ENCODE data around the gene ABCC2. TPM values are rescaled to one million over a fixed set of nuclear protein-coding genes. Genes with fewer than 3 reads are reported as not detected.

The ABCC2 gene
- total RNA-seq, 2 experiments from 2014 or later: 0.38 to 0.59 TPM

DNA sequence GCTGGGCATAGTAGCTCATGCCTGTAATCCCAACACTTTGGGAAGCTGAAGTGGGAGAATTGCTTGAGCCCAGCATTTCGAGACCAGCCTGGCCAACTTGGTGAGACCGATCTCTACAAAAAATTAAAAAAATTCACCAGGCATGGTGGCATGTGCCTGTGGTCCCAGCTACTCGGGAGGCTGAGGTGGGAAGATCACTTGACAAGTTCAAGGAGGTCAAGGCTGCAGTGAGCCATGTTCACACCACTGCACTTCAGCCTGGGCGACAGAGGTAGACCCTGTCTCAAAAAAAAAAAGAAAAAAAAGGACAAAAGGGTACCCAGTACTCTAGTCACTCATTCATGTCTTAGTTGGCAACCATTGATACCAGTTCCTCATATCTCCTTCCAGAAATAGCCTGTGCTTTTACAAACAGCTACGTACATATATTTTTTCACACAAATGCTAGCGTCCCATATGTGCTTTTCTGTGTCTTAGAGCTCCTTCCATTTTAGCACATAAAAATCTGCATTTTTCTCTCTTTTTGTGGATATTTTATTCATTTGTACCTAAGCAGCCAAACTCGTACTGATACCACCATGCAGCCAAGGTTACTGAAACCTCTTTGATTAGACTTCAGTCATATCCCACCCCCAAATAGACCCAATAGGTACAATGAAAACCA, 5.5 kb downstream of the ABCC2 start:
- Histone ChIP-seq H3K36me3 (ENCODE audit: insufficient read depth, low read length) (no peaks in the 10 kb centered on the region), H3K9me2 (ENCODE audit: insufficient read depth, low read length) (no peaks in the 10 kb centered on the region), H3K4me2 (ENCODE audit: low read length) (no peak overlapping the region), H3K9me3 (ENCODE audit: low read length) (no peaks in the 10 kb centered on the region), H3K27ac (ENCODE audit: low read depth, low read length, poor library complexity, severe bottlenecking) (no peak overlapping the region), H4K20me1 (ENCODE audit: insufficient read depth, low read length) (no peaks in the 10 kb centered on the region), H2AFZ (ENCODE audit: low read length) (no peak overlapping the region), H3K4me3 (ENCODE audit: low read depth, low read length, poor library complexity, severe bottlenecking) (no peak overlapping the region), H3K79me2 (ENCODE audit: insufficient read depth, low read depth, low read length) (no peaks in the 10 kb centered on the region), H3K4me1 (ENCODE audit: insufficient read depth, low read length, poor library complexity, severe bottlenecking) (no peaks in the 10 kb centered on the region)
- TF ChIP-seq EZH2phosphoT487 (IDR thresholded peaks at IDR 0.05; ENCODE audit: borderline replicate concordance, low read depth, low read length): no peak
- TF ChIP-seq, protein P1, sequence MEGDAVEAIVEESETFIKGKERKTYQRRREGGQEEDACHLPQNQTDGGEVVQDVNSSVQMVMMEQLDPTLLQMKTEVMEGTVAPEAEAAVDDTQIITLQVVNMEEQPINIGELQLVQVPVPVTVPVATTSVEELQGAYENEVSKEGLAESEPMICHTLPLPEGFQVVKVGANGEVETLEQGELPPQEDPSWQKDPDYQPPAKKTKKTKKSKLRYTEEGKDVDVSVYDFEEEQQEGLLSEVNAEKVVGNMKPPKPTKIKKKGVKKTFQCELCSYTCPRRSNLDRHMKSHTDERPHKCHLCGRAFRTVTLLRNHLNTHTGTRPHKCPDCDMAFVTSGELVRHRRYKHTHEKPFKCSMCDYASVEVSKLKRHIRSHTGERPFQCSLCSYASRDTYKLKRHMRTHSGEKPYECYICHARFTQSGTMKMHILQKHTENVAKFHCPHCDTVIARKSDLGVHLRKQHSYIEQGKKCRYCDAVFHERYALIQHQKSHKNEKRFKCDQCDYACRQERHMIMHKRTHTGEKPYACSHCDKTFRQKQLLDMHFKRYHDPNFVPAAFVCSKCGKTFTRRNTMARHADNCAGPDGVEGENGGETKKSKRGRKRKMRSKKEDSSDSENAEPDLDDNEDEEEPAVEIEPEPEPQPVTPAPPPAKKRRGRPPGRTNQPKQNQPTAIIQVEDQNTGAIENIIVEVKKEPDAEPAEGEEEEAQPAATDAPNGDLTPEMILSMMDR (conservative IDR thresholded peaks at IDR 0.05; ENCODE audit: low read length): no peak
- intact Hi-C loops (cut with micrococcal nuclease; ENCODE audit: unreplicated experiment): no loop called here
- DNase-seq (ENCODE audit: low spot score): no peak
- POLR2A ChIA-PET: interaction anchor here (0.6 to 0.7 kb wide), 2 partner anchors 204 to 928 kb away, joined by 3 read pairs; no protein-coding TSS in a partner anchor
- CTCF ChIA-PET (ENCODE audit: unreplicated experiment): no interaction called here
- no TSS peak for BruUV-seq (replicated peaks)

DNA sequence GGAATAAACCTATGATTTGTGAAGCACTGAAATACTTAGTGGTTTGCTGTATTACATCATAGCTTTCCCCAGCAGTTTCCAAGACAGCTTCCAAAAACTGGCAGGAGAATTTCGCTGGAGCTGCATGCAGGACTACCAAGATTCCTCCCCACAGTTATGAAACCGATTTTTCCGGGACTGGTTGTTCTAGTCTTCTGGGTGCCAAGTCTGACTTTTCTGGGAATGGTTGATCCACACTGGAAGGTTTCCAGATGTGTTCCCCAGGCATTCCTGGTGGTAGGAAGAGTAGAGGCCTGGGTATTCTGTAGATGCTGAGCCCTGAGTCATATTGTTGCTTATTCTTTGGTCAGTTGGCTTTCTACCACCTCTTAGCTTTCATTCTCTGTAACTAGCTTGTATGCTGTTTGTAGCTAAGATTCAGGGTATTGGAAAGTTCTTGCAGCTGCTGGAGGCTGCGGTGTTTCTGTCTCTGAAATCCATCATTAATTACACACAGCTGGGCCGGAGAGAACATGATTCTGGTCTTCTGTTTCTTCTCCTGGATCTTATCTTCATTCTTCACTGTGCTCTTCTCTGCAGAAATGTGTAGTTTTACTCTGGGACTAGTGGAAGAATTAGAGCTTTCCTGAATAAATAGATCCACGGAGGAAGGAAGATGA, 6.3 kb downstream of the ABCC2 start:
- H3K9me3 ChIP-seq (ENCODE audit: low read length): no peaks in the 10 kb centered on the region
- ChIA-PET CTCF (ENCODE audit: unreplicated experiment) (no interaction called here), POLR2A (interaction anchor here (0.6 kb wide), 1 partner anchor 203 kb away, joined by 3 read pairs; no protein-coding TSS in a partner anchor)
- DNase-seq (ENCODE audit: low spot score): no peak
- no peak overlapping the region for H2AFZ ChIP-seq (ENCODE audit: low read length)
- no peaks in the 10 kb centered on the region for H3K79me2 ChIP-seq (ENCODE audit: insufficient read depth, low read depth, low read length)
- TF ChIP-seq EZH2phosphoT487 (IDR thresholded peaks at IDR 0.05; ENCODE audit: borderline replicate concordance, low read depth, low read length): no peak
- TF ChIP-seq, protein P1 (conservative IDR thresholded peaks at IDR 0.05; ENCODE audit: low read length): no peak
- H4K20me1 ChIP-seq (ENCODE audit: insufficient read depth, low read length): no peaks in the 10 kb centered on the region
- H3K4me2 ChIP-seq (ENCODE audit: low read length): no peak overlapping the region
- no peaks in the 10 kb centered on the region for H3K4me1 ChIP-seq (ENCODE audit: insufficient read depth, low read length, poor library complexity, severe bottlenecking)
- no peak overlapping the region for H3K27ac ChIP-seq (ENCODE audit: low read depth, low read length, poor library complexity, severe bottlenecking)
- BruUV-seq (replicated peaks): no TSS peak
- H3K4me3 ChIP-seq (ENCODE audit: low read depth, low read length, poor library complexity, severe bottlenecking): no peak overlapping the region
- H3K9me2 ChIP-seq (ENCODE audit: insufficient read depth, low read length): no peaks in the 10 kb centered on the region
- intact Hi-C loops (cut with micrococcal nuclease; ENCODE audit: unreplicated experiment): no loop called here
- H3K36me3 ChIP-seq (ENCODE audit: insufficient read depth, low read length): no peaks in the 10 kb centered on the region

DNA sequence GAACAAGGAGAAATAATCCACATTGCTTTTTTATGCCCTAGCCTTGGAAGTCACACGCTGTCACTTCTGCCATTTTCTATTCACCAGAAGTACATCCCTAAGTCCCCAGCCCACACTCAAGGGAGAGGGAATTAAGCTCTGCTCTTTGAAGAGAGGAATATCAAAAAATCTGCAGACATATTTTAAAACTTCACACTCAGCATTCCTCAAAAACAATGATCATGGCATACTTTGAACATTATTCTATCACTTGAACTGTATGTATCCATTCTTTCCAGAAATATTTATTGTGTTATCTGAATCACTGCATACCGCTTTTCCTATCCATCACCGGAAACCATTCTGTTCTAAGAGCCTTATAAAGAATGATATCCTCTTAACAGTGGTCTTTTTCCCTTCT, 9.4 kb downstream of the ABCC2 start:
- intact Hi-C loops (cut with micrococcal nuclease; ENCODE audit: unreplicated experiment): no loop called here
- ChIA-PET CTCF (ENCODE audit: unreplicated experiment) (no interaction called here), POLR2A (no interaction called here)
- H3K4me1 ChIP-seq (ENCODE audit: insufficient read depth, low read length, poor library complexity, severe bottlenecking): no peaks in the 10 kb centered on the region
- H3K4me2 ChIP-seq (ENCODE audit: low read length): no peak overlapping the region
- no peaks in the 10 kb centered on the region for H4K20me1 ChIP-seq (ENCODE audit: insufficient read depth, low read length)
- TF ChIP-seq EZH2phosphoT487 (IDR thresholded peaks at IDR 0.05; ENCODE audit: borderline replicate concordance, low read depth, low read length): no peak
- TF ChIP-seq, protein P1 (conservative IDR thresholded peaks at IDR 0.05; ENCODE audit: low read length): no peak
- no peaks in the 10 kb centered on the region for H3K36me3 ChIP-seq (ENCODE audit: insufficient read depth, low read length)
- no peaks in the 10 kb centered on the region for H3K79me2 ChIP-seq (ENCODE audit: insufficient read depth, low read depth, low read length)
- H2AFZ ChIP-seq (ENCODE audit: low read length): no peak overlapping the region
- no TSS peak for BruUV-seq (replicated peaks)
- H3K9me3 ChIP-seq (ENCODE audit: low read length): no peaks in the 10 kb centered on the region
- no peak overlapping the region for H3K4me3 ChIP-seq (ENCODE audit: low read depth, low read length, poor library complexity, severe bottlenecking)
- H3K9me2 ChIP-seq (ENCODE audit: insufficient read depth, low read length): no peaks in the 10 kb centered on the region
- H3K27ac ChIP-seq (ENCODE audit: low read depth, low read length, poor library complexity, severe bottlenecking): no peak overlapping the region
- DNase-seq (ENCODE audit: low spot score): no peak

Measured in OCI-LY7 (cell line).